Activated gamma-delta T cell treated with anti-CD3 and anti-CD28 coated beads, Interleukin-2, amount 50 U/mL, for 16 hours (primary cell): ENCODE measurements around the gene CAMK2D.

Experiments used
- DNase-seq: peaks from one replicate; pipeline ENCODE4 v3.0.0-alpha.2; 2020; ENCODE audit warnings: low read depth

CAMK2D gene

GRCh38 chr4:113437129-113437528 lies 324.4 kb downstream of the CAMK2D start:
- no peak for DNase-seq

GRCh38 chr4:113436360-113436759 lies 325.2 kb downstream of the CAMK2D start:
- DNase-seq: no peak

- DNase-seq: no peak
Measured at GRCh38 chr4:113435893-113436292, 325.6 kb downstream of the CAMK2D start.

DNA sequence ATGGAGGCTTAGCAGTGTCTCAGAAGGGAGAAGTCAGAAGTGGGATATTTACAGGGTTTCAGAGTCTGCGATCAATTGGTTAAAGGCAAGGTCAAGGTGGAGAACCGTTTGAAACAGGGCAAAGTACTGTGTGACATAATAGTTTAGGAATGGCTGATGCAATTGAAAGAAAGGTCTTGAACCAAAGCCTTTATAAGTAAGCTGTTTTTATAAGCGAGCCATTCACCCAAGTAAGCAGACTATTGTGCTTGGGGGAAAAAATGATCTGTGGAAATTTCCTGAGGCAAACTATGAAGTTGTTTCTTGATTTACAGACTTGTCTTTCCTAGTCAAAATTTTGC lies 327.3 kb downstream of the CAMK2D start:
- no peak for DNase-seq

- DNase-seq: no peak
Measured at GRCh38 chr4:113433536-113434246, 327.8 kb downstream of the CAMK2D start.

DNA sequence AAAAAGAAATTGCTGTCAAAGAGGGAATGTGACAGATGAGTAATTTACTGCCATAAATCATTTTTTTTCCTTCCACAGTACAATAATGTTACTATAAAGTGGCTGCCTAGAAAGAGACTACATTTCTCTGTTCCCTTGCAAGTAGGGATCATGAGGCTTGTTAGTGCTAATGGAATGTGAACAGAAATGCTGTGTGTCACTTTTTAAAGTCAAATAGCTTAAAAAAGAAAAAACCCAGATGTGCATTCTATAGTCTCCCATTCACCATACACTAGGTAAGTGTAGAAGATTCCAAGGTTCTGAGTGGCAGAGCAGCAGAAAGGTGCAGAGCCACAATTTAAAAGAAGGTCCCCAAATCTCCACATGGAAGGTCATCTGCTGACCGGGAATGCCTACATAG lies 328.4 kb downstream of the CAMK2D start:
- DNase-seq: no peak

- DNase-seq: no peak
Measured at GRCh38 chr4:113423631-113424030, 337.9 kb downstream of the CAMK2D start.

- no peak for DNase-seq
Measured at GRCh38 chr4:113420938-113421337, 340.6 kb downstream of the CAMK2D start.

- no peak for DNase-seq
Measured at GRCh38 chr4:113419631-113420030, 341.9 kb downstream of the CAMK2D start.

DNA sequence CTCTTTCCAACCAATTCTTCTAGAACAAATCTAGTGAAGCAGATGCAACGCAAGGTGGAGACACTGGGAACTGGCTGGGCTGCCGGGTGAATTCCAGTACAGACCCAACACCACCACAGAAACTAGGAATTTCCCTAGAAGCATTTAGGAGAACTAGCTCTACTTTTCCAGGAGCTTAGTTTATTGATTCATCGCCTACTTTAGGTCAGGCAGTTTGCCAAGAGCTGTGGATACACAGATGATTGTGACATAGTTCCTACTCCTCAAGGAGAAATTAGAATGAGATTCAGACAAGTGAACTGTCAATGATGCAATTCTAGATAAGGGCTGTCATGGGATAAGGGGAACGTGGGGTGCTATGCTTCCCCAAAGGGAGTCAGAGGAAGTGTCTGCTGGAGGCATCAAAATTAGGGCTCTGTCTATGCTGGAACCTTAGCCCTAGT lies 350.0 kb downstream of the CAMK2D start:
- no peak for DNase-seq

DNA sequence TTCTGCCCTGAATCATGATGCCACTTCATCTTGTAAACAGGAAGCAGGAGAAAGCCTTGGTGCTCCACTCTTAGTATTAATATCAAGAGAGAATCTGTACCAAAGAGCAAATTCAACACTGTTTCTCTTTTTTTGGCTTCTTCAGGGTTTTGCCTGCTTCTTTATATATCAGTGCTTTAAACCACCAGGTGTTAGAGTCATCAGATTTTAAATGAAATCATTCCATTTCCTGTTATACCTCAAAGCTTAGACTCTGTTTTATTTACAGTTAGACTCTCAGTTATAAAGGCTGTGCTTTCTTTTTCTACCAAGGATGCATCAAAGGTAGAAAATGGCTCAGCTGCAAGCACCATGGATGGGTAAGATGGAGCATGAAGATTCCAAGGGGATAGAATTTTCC lies 350.9 kb downstream of the CAMK2D start:
- no peak for DNase-seq

DNA sequence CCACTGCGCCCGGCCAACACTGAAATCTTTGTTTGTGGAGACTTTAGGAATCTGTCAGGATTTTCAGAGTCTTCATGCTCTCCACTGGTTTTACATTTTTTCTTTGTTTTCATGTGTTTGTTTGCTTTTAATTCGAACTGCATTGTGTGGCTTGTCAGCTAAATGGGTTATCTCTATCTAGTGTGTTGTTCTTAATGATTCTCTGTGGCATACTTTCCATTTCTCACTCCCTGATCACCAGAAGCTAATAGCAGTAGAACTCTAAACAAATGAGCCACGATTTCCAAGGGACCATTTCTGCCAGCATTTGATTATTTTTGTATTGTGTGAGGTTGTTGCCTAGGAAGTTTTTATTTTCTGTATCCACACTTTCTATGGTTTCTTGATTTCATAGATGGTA lies 352.4 kb downstream of the CAMK2D start:
- DNase-seq: no peak

DNA sequence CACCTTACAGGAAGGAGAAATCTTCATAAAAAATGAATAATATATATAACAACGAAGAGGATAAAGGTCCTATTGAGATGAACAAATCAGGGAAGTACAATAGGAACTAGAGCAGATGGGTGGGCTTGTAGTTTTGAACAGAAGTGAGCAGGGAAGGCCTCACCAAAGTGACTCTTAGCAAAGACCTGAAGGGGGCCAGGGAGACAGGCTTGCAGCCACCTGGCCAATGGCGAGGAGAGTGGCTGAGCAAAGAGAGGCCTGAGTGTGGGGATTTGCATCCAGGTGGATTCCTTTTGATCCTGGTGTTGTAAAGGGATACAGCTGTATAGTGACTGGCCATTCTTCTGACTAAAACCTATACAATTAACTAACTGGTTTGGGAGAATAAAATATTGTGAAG lies 354.1 kb downstream of the CAMK2D start:
- no peak for DNase-seq

DNA sequence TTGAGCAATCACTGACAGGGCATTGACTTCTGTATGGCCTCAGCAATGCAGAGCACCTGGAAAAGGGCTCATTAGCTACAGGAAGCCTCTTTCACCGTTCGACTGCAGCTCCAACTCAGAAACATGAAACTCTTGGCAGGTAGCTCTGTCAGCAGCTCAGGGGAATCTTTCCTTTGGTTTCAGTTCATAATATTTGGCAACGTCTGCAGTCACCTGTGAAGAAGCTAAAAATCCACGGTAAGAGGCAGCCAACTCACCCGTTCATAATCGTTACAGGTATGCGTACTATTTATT lies 354.9 kb downstream of the CAMK2D start:
- no peak for DNase-seq

GRCh38 chr4:113405874-113406722 lies 355.4 kb downstream of the CAMK2D start:
- DNase-seq: no peak

GRCh38 chr4:113404841-113405240 lies 356.7 kb downstream of the CAMK2D start:
- no peak for DNase-seq

GRCh38 chr4:113404167-113404571 lies 357.4 kb downstream of the CAMK2D start:
- no peak for DNase-seq
